HepG2 (cell line): Measurements from ENCODE around the gene MED9. TPM values are rescaled to one million over a fixed set of nuclear protein-coding genes. Genes with fewer than 3 reads are reported as not detected.
A peak's percentile ranks its signal among the peaks of the same experiment; 100 is the strongest.

Experiments used
- AHR ChIP-seq: IDR thresholded peaks from 2 replicates; pipeline ENCODE4 v1.6.1; 2018; ENCODE audit warnings: missing genetic modification reagents, missing compliant biosample characterization
- DMTF1 ChIP-seq: sonication (generic); formaldehyde crosslinking; IDR thresholded peaks from 2 replicates; pipeline ENCODE4 v1.4.0; 2020; ENCODE audit warnings: mild to moderate bottlenecking, missing genetic modification reagents
- KLF15 ChIP-seq: sonication (generic); formaldehyde crosslinking; IDR thresholded peaks from 2 replicates; pipeline ENCODE4 v1.8.1; 2023; ENCODE audit warnings: borderline replicate concordance, mild to moderate bottlenecking, inconsistent platforms, missing genetic modification reagents, mixed read lengths
- MLLT10 ChIP-seq: sonication (generic); formaldehyde crosslinking; IDR thresholded peaks from 2 replicates; pipeline ENCODE4 v1.4.0; 2020; ENCODE audit warnings: missing genetic modification reagents
- NCOR1 ChIP-seq: fragments of 200-600 bp; sonication (generic); IDR thresholded peaks from 2 replicates; pipeline ENCODE4 v1.7.0; 2017; ENCODE audit warnings: antibody characterized with exemption, low read length, borderline replicate concordance
- NFKBIZ ChIP-seq: IDR thresholded peaks from 2 replicates; pipeline ENCODE4 v1.6.1; 2018; ENCODE audit warnings: missing genetic modification reagents, missing compliant biosample characterization
- NR2F6 ChIP-seq, 2 experiments: IDR thresholded peaks; 2 replicates each; pipeline ENCODE4 v1.6.1; 2016; ENCODE audit warnings: antibody characterized with exemption in 1 of 2, mild to moderate bottlenecking in 1 of 2
- REPIN1 ChIP-seq: sonication (generic); formaldehyde crosslinking; IDR thresholded peaks from 2 replicates; pipeline ENCODE4 v1.8.0; 2022; ENCODE audit warnings: missing genetic modification reagents, low read depth, mild to moderate bottlenecking, borderline replicate concordance
- SMARCE1 ChIP-seq: fragments of 450-650 bp; IDR thresholded peaks from 2 replicates; pipeline ENCODE4 v1.6.1; 2017; ENCODE audit warnings: borderline replicate concordance
- ZBTB38 ChIP-seq: sonication (generic); formaldehyde crosslinking; IDR thresholded peaks from 2 replicates; pipeline ENCODE4 v1.5.1; 2020; ENCODE audit warnings: mild to moderate bottlenecking, missing genetic modification reagents
- ZFP36 ChIP-seq: fragments of 150-350 bp; IDR thresholded peaks from 2 replicates; pipeline ENCODE4 v1.6.1; 2018; ENCODE audit warnings: borderline replicate concordance, low read length, low read depth; ENCODE audit not compliant: partially characterized antibody
- ZNF124 ChIP-seq: sonication (generic); formaldehyde crosslinking; IDR thresholded peaks from 2 replicates; pipeline ENCODE4 v1.4.0; 2020; ENCODE audit warnings: missing genetic modification reagents
- ZNF350 ChIP-seq: sonication (generic); formaldehyde crosslinking; IDR thresholded peaks from 2 replicates; pipeline ENCODE4 v1.4.0; 2020; ENCODE audit warnings: mild to moderate bottlenecking, low read depth, missing genetic modification reagents, borderline replicate concordance
- ZNF354B ChIP-seq: sonication (generic); formaldehyde crosslinking; IDR thresholded peaks from 2 replicates; pipeline ENCODE4 v1.8.0; 2022; ENCODE audit warnings: mild to moderate bottlenecking, missing genetic modification reagents
- ZNF430 ChIP-seq: sonication (generic); formaldehyde crosslinking; IDR thresholded peaks from 2 replicates; pipeline ENCODE4 v1.9.0; 2021; ENCODE audit warnings: mild to moderate bottlenecking, missing genetic modification reagents
- ZNF512 ChIP-seq: sonication (generic); formaldehyde crosslinking; IDR thresholded peaks from 2 replicates; pipeline ENCODE4 v1.4.0; 2020; ENCODE audit warnings: mild to moderate bottlenecking, missing genetic modification reagents
- ZNF589 ChIP-seq: sonication (generic); formaldehyde crosslinking; conservative IDR thresholded peaks from 2 replicates; pipeline ENCODE4 v1.8.0; 2022; ENCODE audit warnings: mild to moderate bottlenecking, moderate library complexity, missing genetic modification reagents
- ZNF720 ChIP-seq: sonication (generic); formaldehyde crosslinking; IDR thresholded peaks from 2 replicates; pipeline ENCODE4 v1.4.0; 2020; ENCODE audit warnings: missing genetic modification reagents
- ZSCAN12 ChIP-seq: sonication (generic); formaldehyde crosslinking; IDR thresholded peaks from 2 replicates; pipeline ENCODE4 v1.9.0; 2021; ENCODE audit warnings: mild to moderate bottlenecking, missing genetic modification reagents
- ZSCAN20 ChIP-seq: sonication (generic); formaldehyde crosslinking; IDR thresholded peaks from 2 replicates; pipeline ENCODE4 v1.4.0; 2020; ENCODE audit warnings: missing genetic modification reagents, mild to moderate bottlenecking, borderline replicate concordance
- polyA plus RNA-seq, 8 experiments: library from polyadenylated mRNA; depleted of rRNA in 3 of 8; stranded (reverse) in 7 of 8; unstranded in 1 of 8; fragments of >200 nt; fragmentation: Illumina TruSeq in 4 of 8; extraction: Trizol in 4 of 8; gene quantifications; 2 replicates each; pipeline versions ENCODE4 v1.2.1 to v1.2.3, GENCODE V29; 2011 to 2016; ENCODE audit warnings: low read depth in 4 of 8, missing spikeins in 1 of 8, mixed read lengths in 1 of 8; ENCODE audit not compliant: insufficient read depth in 1 of 8
- total RNA-seq, 5 experiments: library from RNA; depleted of rRNA; stranded (reverse); fragments of >200 nt; fragmentation: Illumina TruSeq; extraction: Trizol; gene quantifications; 2 replicates each; pipeline ENCODE4 v1.2.3, GENCODE V29; 2016; ENCODE audit warnings: low read depth in 1 of 5
- TF ChIP-seq, protein P1 (sequence below): sonication (generic); formaldehyde crosslinking; IDR thresholded peaks from 2 replicates; pipeline ENCODE4 v1.4.0; 2020; ENCODE audit warnings: mild to moderate bottlenecking, missing genetic modification reagents
- TF ChIP-seq, protein P2 (sequence below): sonication (generic); formaldehyde crosslinking; IDR thresholded peaks from 2 replicates; pipeline ENCODE4 v1.8.1; 2023; ENCODE audit warnings: missing genetic modification reagents, mild to moderate bottlenecking, borderline replicate concordance

The MED9 gene
- total and polyA plus RNA-seq, 2 of the 13 experiments (the other 11 are each of a cell fraction or from before 2014, with no cell fraction given): 11.9 to 15.1 TPM

DNA sequence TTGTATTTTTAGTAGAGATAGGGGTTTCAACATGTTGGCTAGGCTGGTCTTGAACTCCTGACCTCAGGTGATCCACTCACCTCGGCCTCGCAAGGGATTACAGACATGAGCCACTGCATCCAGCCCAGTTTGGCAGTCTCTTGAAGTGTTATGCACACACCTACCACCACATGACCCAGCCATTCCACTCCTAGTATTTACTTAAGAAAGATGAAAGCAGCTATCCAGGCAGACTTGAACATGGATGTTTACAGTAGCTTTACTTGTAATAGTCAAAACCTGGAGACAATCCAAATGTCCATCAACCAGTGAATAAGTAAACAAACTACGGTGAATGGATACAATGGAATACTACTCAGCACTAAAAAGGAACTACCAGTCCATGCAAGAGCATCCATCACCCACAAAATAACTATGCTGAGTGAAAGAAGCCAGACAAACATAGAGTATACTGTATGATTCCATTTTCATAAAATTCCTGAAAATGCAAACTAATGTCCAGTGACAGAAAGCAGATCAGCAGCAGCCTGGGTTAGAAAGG is 57.2 kb downstream of the MED9 start (continued):
- TF ChIP-seq ZSCAN12 (CRISPR knock-in tag) (no peak), ZSCAN20 (peak; percentile 77; the same call in 1 of the 2 replicates), ZNF589 (CRISPR knock-in tag) (peak; percentile 90), ZNF354B (CRISPR knock-in tag) (no peak), NCOR1 (peak; percentile 98), NFKBIZ (CRISPR knock-in tag) (peak; percentile 87), ZBTB38 (no peak), ZNF350 (peak; percentile 76; the same call in 1 of the 2 replicates), SMARCE1 (no peak), NR2F6 (IDR thresholded peaks at IDR 0.05) (peak; percentile 95), NR2F6 (CRISPR knock-in tag; IDR thresholded peaks at IDR 0.05) (peak; percentile 96), ZNF430 (CRISPR knock-in tag) (peak; percentile 71; the same call in 1 of the 2 replicates), ZFP36 (peak; percentile 48), ZNF512 (CRISPR knock-in tag) (no peak), ZNF124 (CRISPR knock-in tag) (0 out of 2 replicates have a peak, but pooled peaks have one; percentile 21), ZNF720 (CRISPR knock-in tag) (no peak), KLF15 (CRISPR knock-in tag) (no peak; the same call in 1 of the 2 replicates), DMTF1 (CRISPR knock-in tag) (no peak), AHR (CRISPR knock-in tag) (no peak), MLLT10 (CRISPR knock-in tag) (no peak), REPIN1 (CRISPR knock-in tag) (peak; percentile 86; the same call in 1 of the 2 replicates)
- TF ChIP-seq, protein P1, sequence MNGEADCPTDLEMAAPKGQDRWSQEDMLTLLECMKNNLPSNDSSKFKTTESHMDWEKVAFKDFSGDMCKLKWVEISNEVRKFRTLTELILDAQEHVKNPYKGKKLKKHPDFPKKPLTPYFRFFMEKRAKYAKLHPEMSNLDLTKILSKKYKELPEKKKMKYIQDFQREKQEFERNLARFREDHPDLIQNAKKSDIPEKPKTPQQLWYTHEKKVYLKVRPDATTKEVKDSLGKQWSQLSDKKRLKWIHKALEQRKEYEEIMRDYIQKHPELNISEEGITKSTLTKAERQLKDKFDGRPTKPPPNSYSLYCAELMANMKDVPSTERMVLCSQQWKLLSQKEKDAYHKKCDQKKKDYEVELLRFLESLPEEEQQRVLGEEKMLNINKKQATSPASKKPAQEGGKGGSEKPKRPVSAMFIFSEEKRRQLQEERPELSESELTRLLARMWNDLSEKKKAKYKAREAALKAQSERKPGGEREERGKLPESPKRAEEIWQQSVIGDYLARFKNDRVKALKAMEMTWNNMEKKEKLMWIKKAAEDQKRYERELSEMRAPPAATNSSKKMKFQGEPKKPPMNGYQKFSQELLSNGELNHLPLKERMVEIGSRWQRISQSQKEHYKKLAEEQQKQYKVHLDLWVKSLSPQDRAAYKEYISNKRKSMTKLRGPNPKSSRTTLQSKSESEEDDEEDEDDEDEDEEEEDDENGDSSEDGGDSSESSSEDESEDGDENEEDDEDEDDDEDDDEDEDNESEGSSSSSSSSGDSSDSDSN (CRISPR knock-in tag): peak; percentile 20; the same call in 1 of the 2 replicates
- TF ChIP-seq, protein P2, sequence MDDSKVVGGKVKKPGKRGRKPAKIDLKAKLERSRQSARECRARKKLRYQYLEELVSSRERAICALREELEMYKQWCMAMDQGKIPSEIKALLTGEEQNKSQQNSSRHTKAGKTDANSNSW (CRISPR knock-in tag): no peak
